Common myeloid progenitor, CD34-positive (primary cell): ENCODE data around the gene MACROH2A2.

Experiments
- CTCF ChIA-PET: fragments of 350-600 bp; sonication (Branson Sonifier 250); formaldehyde crosslinking; loops from one replicate; lab custom pipeline; 2021; ENCODE audit warnings: antibody characterized with exemption; lab: Charles Lee
- POLR2A ChIA-PET: fragments of 350-600 bp; sonication (Branson Sonifier 250); formaldehyde crosslinking; loops from one replicate; lab custom pipeline; 2021; ENCODE audit warnings: antibody characterized with exemption; lab: Charles Lee
- DNase-seq, 3 donors: peaks; one replicate each; pipeline versions ENCODE4 v3.0.0 to v3.0.0-alpha.2; 2013
- H3K27ac ChIP-seq, 2 experiments: 1 replicate in 1 of 2; 2 replicates in 1 of 2; pipeline ENCODE4 v1.7.0; 2013; ENCODE audit warnings: inconsistent platforms in 2 of 2, low read length in 2 of 2, mild to moderate bottlenecking in 2 of 2, low read depth in 1 of 2, moderate library complexity in 1 of 2; ENCODE audit not compliant: severe bottlenecking in 2 of 2, insufficient read depth in 1 of 2, poor library complexity in 1 of 2
- H3K27me3 ChIP-seq, 5 experiments: replicated peaks in 2 of 5; 1 replicate in 3 of 5; 2 replicates in 2 of 5; pipeline versions ENCODE4 v1.6.1 to v1.7.0; 2013; ENCODE audit warnings: low read length in 4 of 5, mild to moderate bottlenecking in 2 of 5, moderate library complexity in 2 of 5, inconsistent platforms in 1 of 5; ENCODE audit not compliant: insufficient read depth in 5 of 5, control insufficient read depth in 4 of 5
- H3K36me3 ChIP-seq, 4 experiments: 1 replicate in 2 of 4; 2 replicates in 2 of 4; pipeline versions ENCODE4 v1.6.1 to v1.7.0; 2013; ENCODE audit warnings: low read length in 3 of 4, control low read depth in 1 of 4, mild to moderate bottlenecking in 1 of 4; ENCODE audit not compliant: control insufficient read depth in 4 of 4, insufficient read depth in 4 of 4
- H3K4me1 ChIP-seq, 4 experiments: 1 replicate in 3 of 4; 2 replicates in 1 of 4; pipeline versions ENCODE4 v1.6.1 to v1.7.1; 2013; ENCODE audit warnings: low read length in 3 of 4, mild to moderate bottlenecking in 3 of 4, control low read depth in 1 of 4, inconsistent platforms in 1 of 4, moderate library complexity in 1 of 4; ENCODE audit not compliant: control insufficient read depth in 4 of 4, insufficient read depth in 4 of 4; ENCODE audit errors: control extremely low read depth in 1 of 4
- H3K4me3 ChIP-seq, 7 experiments: 1 replicate in 4 of 7; 2 replicates in 3 of 7; pipeline versions ENCODE4 v1.5.1 to v1.7.0; 2013; ENCODE audit warnings: mild to moderate bottlenecking in 7 of 7, low read length in 6 of 7, moderate library complexity in 6 of 7, inconsistent platforms in 2 of 7, low read depth in 2 of 7, control low read depth in 1 of 7; ENCODE audit not compliant: insufficient read depth in 4 of 7, control insufficient read depth in 1 of 7; ENCODE audit errors: extremely low read depth in 1 of 7
- H3K9me3 ChIP-seq, 5 experiments: 1 replicate in 4 of 5; 2 replicates in 1 of 5; pipeline versions ENCODE4 v1.6.1 to v1.7.1; 2013; ENCODE audit warnings: low read length in 4 of 5, mild to moderate bottlenecking in 2 of 5, inconsistent platforms in 1 of 5, low read depth in 1 of 5, moderate library complexity in 1 of 5; ENCODE audit not compliant: control insufficient read depth in 4 of 5, insufficient read depth in 2 of 5; ENCODE audit errors: control extremely low read depth in 1 of 5
- WGBS: methylation state at CpG from one replicate; pipeline ENCODE4 v1.1.5; 2013; ENCODE audit not compliant: insufficient coverage; 5-methylcytosine and 5-hydroxymethylcytosine counted together

MACROH2A2 gene

DNA sequence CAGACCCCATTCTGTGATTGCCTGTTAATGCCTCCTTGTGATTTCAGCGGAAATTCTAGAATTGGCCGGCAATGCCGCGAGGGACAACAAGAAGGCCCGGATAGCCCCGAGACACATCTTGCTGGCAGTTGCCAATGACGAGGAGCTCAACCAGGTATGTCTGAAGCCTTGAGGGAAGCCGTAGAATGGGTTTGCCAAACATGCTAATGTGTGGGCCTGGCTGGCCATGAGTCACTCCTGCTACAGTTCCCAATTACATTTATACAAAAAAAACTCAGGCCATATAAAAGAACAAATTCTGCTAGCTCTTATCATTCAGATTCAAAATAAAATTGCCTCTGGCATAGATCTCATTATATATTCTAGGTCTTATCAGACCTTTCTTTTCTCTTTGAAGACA, 37.4 kb downstream of the MACROH2A2 start:
- Histone ChIP-seq H3K27me3 (no peaks in the 10 kb centered on the region), H3K9me3 (no peaks in the 10 kb centered on the region), H3K4me3 (no peak overlapping the region), H3K4me1 (peaks cover 0 to 8% (median 1%) of the 10 kb centered on the region in 4 experiments), H3K27ac (no peak overlapping the region), H3K36me3 (peaks cover 0 to 5% (median 0%) of the 10 kb centered on the region in 4 experiments)
- DNase-seq = no peak
- ChIA-PET POLR2A (no interaction called here), CTCF (interaction anchor here (0.7 to 1.0 kb wide), 2 partner anchors 13 to 26 kb away, joined by 3 read pairs; no protein-coding TSS in a partner anchor)
- WGBS = 97% methylated on average over 8 of the region's 8 CpGs

DNA sequence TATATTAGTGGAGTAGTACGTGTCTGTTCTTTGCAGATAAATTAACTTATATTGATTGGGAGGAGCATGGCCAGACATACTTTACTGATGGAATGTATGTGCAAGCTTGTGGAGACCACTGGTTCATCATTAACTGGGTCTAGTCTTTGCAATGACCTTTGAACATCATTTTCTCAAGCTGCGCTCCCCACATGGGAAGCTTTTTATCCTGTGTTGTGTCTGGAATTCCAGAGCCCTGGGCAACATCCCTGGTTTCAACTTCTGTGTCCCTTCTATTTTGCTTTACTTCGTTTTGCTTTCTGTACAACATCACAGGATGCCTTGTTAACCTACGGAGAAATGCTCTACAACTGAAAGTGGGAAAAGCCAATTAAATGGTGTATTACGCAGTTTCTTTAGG, 38.3 kb downstream of the MACROH2A2 start:
- H3K36me3 ChIP-seq = peaks cover 0 to 5% (median 1%) of the 10 kb centered on the region in 4 experiments
- no peaks in the 10 kb centered on the region for H3K27me3 ChIP-seq
- POLR2A ChIA-PET = no interaction called here
- H3K4me1 ChIP-seq = peaks cover 0 to 8% (median 1%) of the 10 kb centered on the region in 4 experiments
- CTCF ChIA-PET = no interaction called here
- no peak overlapping the region for H3K4me3 ChIP-seq
- 100% methylated on average over 5 of the region's 5 CpGs for WGBS
- H3K27ac ChIP-seq = no peak overlapping the region
- H3K9me3 ChIP-seq = no peaks in the 10 kb centered on the region
- DNase-seq = no peak

DNA sequence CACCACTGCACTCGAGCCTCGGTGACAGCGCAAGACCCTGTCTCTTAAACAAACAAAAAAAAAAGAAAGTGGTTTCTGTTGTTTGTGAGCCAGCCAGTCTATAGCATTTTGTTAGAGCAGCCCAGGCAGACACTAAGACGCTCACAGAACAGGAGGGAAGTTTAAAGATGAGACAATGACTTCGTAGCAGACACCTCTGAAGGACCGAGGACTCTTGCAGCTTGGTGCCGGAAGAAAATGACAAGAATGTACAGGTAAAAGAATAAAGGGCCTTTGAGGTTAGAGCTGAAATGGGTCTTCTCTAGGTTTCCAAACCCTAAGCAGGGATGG, 39.7 kb downstream of the MACROH2A2 start:
- H3K4me1 ChIP-seq = peaks cover 0 to 8% (median 1%) of the 10 kb centered on the region in 4 experiments
- H3K4me3 ChIP-seq = no peak overlapping the region
- H3K27me3 ChIP-seq = no peaks in the 10 kb centered on the region
- H3K36me3 ChIP-seq = peaks cover 0 to 5% (median 1%) of the 10 kb centered on the region in 4 experiments
- ChIA-PET CTCF (interaction anchor here (1.0 to 4.9 kb wide), 4 partner anchors 12 to 54 kb away, joined by 3 to 15 read pairs (median 4); partner anchors contain the start of gene TYSND1), POLR2A (interaction anchor here (0.6 kb wide), 1 partner anchor 43 kb away, joined by 6 read pairs; no protein-coding TSS in a partner anchor)
- H3K27ac ChIP-seq = no peak overlapping the region
- H3K9me3 ChIP-seq = no peaks in the 10 kb centered on the region
- DNase-seq = no peak
- 98% methylated on average over 7 of the region's 7 CpGs for WGBS

DNA sequence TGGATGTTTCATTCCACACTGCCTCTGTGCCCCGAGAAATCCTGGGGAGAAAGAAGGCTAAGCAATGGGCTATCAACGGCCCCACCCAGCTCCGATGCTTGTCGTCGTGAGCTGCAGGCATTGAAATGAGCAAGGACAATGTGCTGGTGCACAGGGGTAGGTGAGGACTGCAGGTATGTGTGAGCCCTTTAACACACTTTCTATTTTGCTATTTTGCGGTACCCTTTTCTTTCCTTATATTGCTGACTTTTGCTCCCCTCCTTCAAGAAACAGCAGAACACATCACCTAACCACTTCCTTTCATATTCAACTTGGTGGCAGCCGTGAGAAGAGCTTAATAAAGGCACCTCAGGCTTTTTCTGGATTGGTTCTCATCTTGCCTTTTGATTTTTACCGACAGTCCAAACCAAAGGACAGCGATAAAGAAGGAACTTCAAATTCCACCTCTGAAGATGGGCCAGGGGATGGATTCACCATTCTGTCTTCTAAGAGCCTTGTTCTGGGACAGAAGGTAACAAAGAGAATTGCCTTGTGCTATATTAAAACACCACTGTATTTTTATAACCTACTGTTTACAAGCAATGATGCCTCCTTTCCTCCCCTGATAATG, 40.8 kb downstream of the MACROH2A2 start:
- peak in 2 of 3 donors; percentile 18 to 26 for DNase-seq
- 55% methylated on average over 4 of the region's 9 CpGs for WGBS
- H3K27me3 ChIP-seq = no peaks in the 10 kb centered on the region
- no peak overlapping the region for H3K4me3 ChIP-seq
- H3K4me1 ChIP-seq = peaks cover 0 to 8% (median 1%) of the 10 kb centered on the region in 4 experiments
- ChIA-PET CTCF (interaction anchor here (1.0 to 4.9 kb wide), 6 partner anchors 10 to 53 kb away, joined by 3 to 15 read pairs (median 4); partner anchors contain the start of gene TYSND1), POLR2A (no interaction called here)
- no peaks in the 10 kb centered on the region for H3K9me3 ChIP-seq
- H3K27ac ChIP-seq = no peak overlapping the region
- peaks cover 0 to 5% (median 1%) of the 10 kb centered on the region in 4 experiments for H3K36me3 ChIP-seq

DNA sequence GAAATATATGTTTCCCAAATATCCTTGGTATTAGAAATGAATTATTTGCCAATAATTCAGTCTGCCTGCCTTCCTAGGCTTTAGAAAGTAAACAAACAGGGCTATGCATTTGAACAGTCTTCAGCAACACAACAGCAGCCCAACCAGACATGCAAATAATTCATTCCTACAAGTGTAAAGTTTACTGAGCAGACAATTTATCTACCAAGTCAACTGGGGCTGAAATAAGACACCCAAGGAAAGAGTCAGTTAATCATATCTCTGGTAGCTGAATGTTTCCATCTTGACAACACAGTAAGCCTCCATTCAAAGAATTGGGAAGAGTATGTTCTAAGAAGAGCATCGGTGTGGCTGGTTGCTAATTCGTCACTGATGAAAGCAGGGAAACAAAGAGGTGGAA, 41.6 kb downstream of the MACROH2A2 start:
- peaks cover 0 to 5% (median 1%) of the 10 kb centered on the region in 4 experiments for H3K36me3 ChIP-seq
- H3K9me3 ChIP-seq = no peaks in the 10 kb centered on the region
- H3K27me3 ChIP-seq = no peaks in the 10 kb centered on the region
- no peak for DNase-seq
- POLR2A ChIA-PET = no interaction called here
- WGBS = 100% methylated on average over 2 of the region's 2 CpGs
- CTCF ChIA-PET = interaction anchor here (1.1 to 4.9 kb wide), 3 partner anchors 15 to 28 kb away, joined by 4 to 15 read pairs (median 6); no protein-coding TSS in a partner anchor
- peaks cover 0 to 8% (median 1%) of the 10 kb centered on the region in 4 experiments for H3K4me1 ChIP-seq
- no peak overlapping the region for H3K4me3 ChIP-seq
- H3K27ac ChIP-seq = no peak overlapping the region

DNA sequence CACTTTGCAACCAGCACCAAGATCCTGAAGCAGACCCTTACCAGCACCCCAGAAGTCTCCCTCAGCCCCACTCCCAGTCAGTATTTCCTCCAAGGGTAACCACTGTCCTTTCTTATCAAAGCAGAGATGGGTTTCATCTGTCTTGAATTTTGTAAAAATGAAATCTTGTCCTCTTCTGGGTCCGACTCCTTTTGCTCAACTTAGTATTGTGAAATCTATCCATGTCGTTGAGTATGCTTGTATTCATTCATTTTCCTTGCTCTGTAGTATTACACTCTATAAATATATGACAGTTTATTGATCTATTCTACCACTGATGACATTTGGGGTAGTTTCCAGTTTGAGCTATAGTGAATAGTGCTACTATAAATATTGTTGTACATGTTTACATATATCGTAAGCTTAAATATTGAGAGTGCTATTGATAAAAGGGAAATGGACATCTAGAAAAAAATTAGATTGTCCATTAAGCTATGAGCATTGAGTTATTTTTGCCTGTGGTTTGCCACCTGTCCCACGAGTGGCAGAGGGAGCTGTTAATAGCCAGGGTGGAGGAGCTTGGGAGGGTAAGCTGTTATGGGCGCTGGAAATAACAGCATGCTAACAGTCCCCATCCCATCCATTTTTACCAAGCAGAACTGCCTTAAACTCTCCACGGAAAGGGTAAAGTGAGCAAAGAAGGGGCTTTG, 43.5 kb downstream of the MACROH2A2 start:
- POLR2A ChIA-PET = no interaction called here

More for the DNA sequence above, 43.5 kb downstream of the MACROH2A2 start:
- peaks cover 0 to 8% (median 1%) of the 10 kb centered on the region in 4 experiments for H3K4me1 ChIP-seq
- H3K4me3 ChIP-seq = no peak overlapping the region
- 100% methylated on average over 1 of the region's 6 CpGs for WGBS
- H3K9me3 ChIP-seq = no peaks in the 10 kb centered on the region
- H3K27me3 ChIP-seq = no peaks in the 10 kb centered on the region
- peaks cover 0 to 5% (median 2%) of the 10 kb centered on the region in 4 experiments for H3K36me3 ChIP-seq
- H3K27ac ChIP-seq = no peak overlapping the region
- CTCF ChIA-PET = interaction anchor here (1.6 to 4.9 kb wide), 2 partner anchors 13 to 19 kb away, joined by 11 to 15 read pairs; no protein-coding TSS in a partner anchor
- no peak for DNase-seq
